ENCODE measurements around the gene OTOF.
"Not testable (repeated sequence)": the region's sequence is repeated elsewhere in the genome, so short reads cannot be mapped to it uniquely, and the experiment has no call there.

Gene OTOF

DNA sequence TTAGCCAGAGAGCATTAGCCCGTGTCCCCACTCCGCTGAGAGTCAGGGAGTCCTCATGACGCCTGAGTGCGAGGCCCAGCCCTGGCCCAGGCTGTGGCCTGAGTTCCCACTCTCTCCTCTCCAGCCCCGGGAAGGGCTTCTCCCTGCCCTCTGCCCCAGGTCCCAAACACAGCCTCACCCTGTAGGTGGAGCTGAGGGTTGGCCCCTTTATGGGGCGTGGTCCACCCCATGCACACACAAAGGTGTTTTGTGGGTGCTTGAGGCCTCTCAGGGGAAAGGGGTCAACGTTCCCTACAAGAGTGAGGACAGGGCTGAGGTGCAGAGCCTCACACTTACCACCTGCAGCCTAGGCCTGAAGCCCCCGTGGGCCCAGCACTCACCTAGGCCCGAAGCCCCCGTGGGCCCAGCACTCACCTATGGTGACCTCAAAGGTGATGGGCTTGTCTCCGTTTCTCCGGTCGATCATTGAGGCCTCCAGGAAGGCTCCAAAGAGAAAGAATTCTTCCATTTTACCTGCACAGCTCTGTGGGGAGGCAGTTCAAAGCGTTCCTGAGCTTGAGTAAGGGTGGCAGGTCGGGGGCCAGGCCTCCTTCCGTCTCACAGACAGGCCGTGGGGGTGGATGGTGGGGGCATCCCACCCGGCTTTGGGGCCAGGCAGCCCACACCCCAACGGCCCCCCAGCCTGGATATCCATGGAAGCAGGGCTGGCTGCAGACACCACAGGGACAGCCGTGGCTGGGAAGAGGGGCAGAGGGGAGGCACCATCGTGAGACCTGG, 2.1 kb upstream of the OTOF start:
- no peak for DNase-seq (ENCODE audit: low read depth)

GRCh38 chr2:26479131-26479788, 1.3 kb upstream of the OTOF start:
- no peak for DNase-seq (ENCODE audit: low read depth)

- no peak for DNase-seq (ENCODE audit: low read depth)
These were observed 442 bp upstream of the OTOF start for GRCh38 chr2:26478366-26478765.

- no peak for DNase-seq (ENCODE audit: low read depth)
These were observed 606 bp downstream of the OTOF start for GRCh38 chr2:26477126-26477910.

GRCh38 chr2:26475832-26476501, 2.0 kb downstream of the OTOF start:
- DNase-seq (ENCODE audit: low read depth): no peak

DNA sequence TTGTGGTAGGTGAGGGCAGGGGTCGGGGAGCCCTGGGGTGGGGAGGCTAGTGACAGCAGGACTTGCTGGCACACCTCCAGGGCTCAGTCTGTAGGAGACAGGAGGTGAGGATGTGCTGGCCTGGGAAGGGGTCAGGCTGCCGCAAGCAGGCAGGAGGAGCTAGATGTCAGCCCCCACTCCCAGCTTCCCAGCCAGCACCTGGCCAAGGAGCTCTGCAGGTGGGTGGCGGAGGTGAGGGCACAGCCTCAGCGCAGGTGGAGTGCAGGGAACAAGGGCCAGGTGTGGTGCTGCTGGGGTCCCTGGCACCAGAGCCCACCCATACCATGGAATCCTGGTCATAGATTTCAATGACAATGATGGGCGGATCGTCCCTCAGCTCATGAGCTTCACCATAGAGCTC, 2.9 kb downstream of the OTOF start:
- no peak for DNase-seq (ENCODE audit: low read depth)

- DNase-seq (ENCODE audit: low read depth): no peak
These were observed 3.6 kb downstream of the OTOF start for GRCh38 chr2:26474261-26474785.

- DNase-seq (ENCODE audit: low read depth): no peak
These were observed 4.1 kb downstream of the OTOF start for GRCh38 chr2:26473796-26474195.

GRCh38 chr2:26472821-26473655, 4.9 kb downstream of the OTOF start:
- DNase-seq (ENCODE audit: low read depth): no peak

DNA sequence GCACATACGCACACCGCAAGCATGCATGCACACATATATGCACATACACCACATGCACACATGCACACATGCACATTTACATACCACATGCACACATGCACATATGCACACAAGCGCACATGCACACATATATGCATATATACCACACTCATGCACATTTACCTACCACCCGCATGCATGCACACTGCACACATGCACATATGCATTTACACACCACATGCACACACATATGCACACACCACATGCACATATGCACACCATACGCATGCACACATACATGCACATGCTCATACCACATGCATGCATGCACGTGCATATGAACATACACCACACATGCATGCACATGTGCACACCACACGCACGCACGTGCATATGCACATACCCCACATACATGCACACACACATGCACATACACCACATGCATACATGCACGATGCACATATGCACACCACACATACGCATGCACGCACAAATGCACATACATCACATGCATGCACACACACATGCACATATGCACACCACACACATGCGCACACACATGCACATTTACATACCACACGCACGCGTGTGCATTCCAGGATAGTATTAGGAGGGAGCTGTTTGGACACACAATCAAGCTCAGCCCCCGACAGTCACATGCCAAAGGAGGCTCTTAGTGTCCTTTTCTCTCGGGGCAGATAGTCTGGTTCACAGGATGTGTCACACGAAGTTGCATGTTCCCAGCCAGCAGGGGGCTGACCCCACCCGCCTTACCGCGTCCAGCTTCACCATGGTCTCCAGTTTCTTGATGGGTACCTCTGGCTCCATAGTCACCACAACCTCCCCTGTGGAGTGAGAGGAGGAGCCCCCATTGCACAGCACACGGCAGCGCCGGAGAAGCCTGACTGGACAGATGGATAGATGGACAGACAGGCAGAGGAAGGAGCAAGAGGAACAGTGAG, 5.9 kb downstream of the OTOF start:
- no peak for DNase-seq (ENCODE audit: low read depth)

- DNase-seq (ENCODE audit: low read depth): no peak
These were observed 6.6 kb downstream of the OTOF start for GRCh38 chr2:26471289-26471688.

DNA sequence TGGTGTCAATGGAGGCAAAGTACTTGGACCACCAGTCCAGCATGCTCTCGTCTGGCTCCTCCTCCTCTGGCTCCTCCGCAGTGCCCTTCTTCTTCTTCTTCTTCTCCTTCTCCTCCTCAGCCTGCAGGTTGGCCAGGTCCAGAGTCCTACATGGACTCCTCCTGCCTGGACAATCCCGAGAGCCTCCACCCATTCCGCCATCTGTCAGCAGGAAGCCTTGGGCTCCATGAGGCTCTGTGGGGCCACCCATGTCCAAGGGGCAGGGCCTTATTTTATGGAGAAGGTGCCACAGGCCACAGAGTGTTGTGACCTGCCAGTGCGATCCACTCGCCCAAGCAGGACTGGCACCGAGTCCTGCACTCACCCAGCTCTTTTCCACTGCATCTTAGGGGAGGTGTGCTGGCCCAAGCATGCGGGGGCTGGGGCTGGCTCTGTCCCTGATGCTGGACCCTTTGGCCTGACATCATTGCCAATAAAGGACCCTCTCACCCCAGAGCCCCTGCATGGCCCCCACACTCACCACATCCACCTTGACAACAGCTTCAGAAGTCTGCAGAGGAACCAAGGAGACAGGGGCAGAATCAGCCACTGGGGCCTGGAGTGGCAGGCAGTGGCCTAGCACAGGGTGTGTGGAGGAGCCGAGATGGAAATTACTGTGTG, 7.2 kb downstream of the OTOF start:
- DNase-seq (ENCODE audit: low read depth): no peak

GRCh38 chr2:26469955-26470354, 8.0 kb downstream of the OTOF start:
- no peak for DNase-seq (ENCODE audit: low read depth)

GRCh38 chr2:26469092-26469710, 8.7 kb downstream of the OTOF start:
- peak; percentile 4 for DNase-seq (ENCODE audit: low read depth)

GRCh38 chr2:26468544-26468943, 9.4 kb downstream of the OTOF start:
- not testable (repeated sequence) for DNase-seq (ENCODE audit: low read depth)

- DNase-seq (ENCODE audit: low read depth): no peak
These were observed 11.1 kb downstream of the OTOF start for GRCh38 chr2:26466662-26467310.

GRCh38 chr2:26465981-26466471, 11.9 kb downstream of the OTOF start:
- DNase-seq (ENCODE audit: low read depth): no peak

GRCh38 chr2:26465266-26465925, 12.5 kb downstream of the OTOF start:
- no peak for DNase-seq (ENCODE audit: low read depth)
